HG03457 (cell line): ENCODE measurements around the gene ELOA.
"Not testable (repeated sequence)": the region's sequence is repeated elsewhere in the genome, so short reads cannot be mapped to it uniquely, and the experiment has no call there.

ENCODE experiments used
- ATAC-seq: cut with Tn5 transposase; IDR thresholded peaks from one replicate; pipeline ENCODE4 v1.9.1; 2021; ENCODE audit warnings: moderate number of reproducible peaks; ENCODE audit not compliant: unreplicated experiment

Gene ELOA

DNA sequence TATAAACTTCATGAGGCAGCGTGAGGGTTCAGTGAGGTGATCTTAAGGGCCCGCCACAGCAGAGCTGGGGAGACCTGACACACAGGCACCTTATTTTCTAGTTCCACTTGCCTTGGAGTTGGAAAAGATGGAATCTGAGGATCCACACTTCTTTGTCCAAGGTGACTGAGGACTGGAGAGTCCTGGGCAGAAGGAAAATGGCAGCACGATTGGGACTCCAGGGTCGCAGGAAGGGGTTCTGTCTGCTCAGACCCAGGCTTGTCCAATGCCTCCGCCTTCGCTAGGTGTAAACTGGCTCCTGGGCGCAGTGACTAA is 55.9 kb downstream of the ELOA start:
- no peak for ATAC-seq

GRCh38 chr1:23799570-23800399 is 56.5 kb downstream of the ELOA start:
- ATAC-seq = no peak

GRCh38 chr1:23800400-23801337 is 57.4 kb downstream of the ELOA start, which contains the start of gene GALE:
GALE (minus strand) TSS chr1:23800754; CDS start chr1:23799007, 1,747 bp downstream.
- peak; percentile 54 for ATAC-seq

GRCh38 chr1:23801338-23801748 is 58.1 kb downstream of the ELOA start:
- ATAC-seq = no peak

- no peak for ATAC-seq
These were observed 58.6 kb downstream of the ELOA start for GRCh38 chr1:23801876-23802275.

DNA sequence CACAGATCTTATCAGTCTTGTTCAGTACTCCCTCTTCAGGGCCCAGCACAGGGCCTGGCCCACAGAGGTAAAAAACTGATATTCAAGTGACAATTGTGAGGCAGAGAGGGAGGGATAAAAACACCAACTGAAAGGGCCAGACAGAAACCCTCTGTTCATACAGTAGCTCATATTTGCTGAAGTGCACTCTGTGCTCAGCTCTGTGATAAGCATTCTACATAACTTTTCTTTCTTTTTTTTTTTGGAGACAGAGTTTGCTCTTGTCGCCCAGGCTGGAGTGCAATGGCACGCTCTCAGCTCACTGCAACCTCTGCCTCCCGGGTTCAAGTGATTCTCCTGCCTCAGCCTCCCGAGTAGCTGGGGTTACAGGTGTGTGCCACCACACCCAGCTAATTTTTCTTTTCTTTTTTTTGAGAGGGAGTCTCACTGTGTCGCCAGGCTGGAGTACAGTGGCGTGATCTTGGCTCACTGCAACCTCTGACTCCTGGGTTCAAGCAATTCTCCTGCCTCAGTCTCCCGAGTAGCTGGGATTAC is 59.6 kb downstream of the ELOA start:
- ATAC-seq = not testable (repeated sequence)

DNA sequence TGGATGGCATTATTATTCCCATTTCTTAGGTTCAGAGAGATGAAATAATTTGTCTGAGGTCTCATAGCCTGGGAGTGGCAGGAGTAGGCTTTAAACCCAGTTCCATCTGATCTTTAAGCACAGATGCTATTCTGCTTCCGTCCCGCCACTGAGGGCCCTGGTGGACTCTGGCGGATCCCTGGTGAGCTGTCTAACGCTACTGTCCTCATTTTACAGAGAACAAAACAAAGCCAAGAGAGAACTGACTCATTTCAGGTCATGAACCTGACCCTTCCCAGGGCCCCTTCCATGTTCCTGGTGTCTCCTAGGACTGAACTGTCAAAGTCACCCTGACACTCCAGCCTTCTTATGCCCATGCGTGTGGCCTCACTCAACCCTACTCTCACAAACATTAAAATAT is 60.4 kb downstream of the ELOA start:
- ATAC-seq = no peak

GRCh38 chr1:23804183-23804835 is 61.0 kb downstream of the ELOA start:
- ATAC-seq = no peak

- ATAC-seq = no peak
These were observed 61.8 kb downstream of the ELOA start for GRCh38 chr1:23805025-23805424.

- no peak for ATAC-seq
These were observed 63.0 kb downstream of the ELOA start for GRCh38 chr1:23806280-23806679.

DNA sequence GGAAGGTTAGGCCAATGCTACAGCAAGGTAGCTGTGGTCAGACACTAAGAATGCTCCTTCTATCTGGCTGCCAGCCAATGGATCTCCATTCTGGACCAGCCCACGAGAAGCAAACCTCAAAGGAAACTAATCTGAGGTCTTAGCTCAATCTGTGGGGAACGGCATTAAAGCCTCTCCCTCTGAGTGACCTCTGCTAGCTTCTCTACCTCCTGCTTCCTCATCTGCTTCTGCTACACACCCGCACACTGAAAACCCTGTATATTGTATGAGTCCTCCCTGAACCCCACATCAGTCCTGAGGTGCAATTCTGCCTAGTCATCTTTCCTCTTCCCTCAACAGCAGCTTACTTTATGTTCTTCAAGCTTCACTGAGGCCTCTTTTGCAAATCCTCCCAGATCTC is 64.2 kb downstream of the ELOA start:
- ATAC-seq = no peak

DNA sequence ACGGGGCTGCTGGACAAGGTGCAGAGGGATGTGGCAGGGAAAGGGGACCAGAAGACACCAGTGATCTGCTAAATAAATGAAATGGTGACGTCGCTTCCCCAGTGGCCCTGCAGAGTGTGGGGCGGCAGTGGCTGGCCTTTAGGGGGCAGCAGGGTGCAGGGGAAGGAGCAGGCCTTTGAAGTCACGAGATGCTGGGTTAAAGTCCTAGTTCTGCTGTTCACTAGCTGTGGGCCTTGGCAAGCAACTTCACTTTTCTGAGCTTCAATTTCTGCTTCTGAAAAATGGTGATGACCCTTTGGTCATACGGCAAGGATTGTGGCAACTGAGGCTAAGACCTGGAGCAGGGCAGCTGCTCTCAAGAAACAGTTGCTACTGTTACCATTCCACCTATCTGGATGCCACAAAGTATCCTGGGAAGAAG is 66.5 kb downstream of the ELOA start:
- no peak for ATAC-seq

DNA sequence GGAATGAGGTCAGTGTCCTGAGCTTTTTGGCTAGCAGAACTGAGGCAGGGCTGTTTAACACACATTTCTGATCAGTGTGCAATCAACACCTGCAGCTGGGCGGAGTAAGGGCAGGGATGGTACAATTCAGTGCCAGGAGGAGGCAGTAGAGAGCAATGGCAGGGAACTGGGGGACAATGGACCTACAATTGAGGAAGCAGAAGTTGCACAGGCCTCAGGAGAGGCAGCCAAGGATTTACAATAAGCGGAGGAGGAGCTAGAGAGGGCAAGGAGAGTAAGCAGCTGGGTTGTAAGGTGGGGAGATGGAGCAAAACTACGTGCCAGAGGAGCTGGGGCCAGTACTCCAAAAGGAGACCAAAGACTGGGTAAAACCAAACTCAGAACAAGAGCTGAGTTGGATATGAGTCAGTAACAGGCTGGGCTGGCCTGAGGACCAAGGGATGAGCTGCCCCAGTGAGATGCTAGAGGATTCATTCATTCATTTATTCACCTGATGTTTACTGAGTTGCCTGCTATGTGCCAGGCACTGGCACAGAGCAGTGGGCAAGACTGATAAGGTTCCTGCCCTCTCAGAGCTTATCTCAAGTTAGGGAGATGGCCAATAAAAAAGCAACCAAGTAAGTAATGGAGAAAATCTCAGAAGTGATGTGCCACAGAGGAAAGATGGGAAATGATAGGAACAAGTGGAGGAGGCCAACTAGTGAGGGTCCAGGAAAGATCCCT is 67.7 kb downstream of the ELOA start:
- ATAC-seq = no peak
